ENCODE measurements around the gene STK32C. TPM values are rescaled to one million over a fixed set of nuclear protein-coding genes. Genes with fewer than 3 reads are reported as not detected.

The STK32C gene
- total RNA-seq, 1 donor: 6.7 TPM

DNA sequence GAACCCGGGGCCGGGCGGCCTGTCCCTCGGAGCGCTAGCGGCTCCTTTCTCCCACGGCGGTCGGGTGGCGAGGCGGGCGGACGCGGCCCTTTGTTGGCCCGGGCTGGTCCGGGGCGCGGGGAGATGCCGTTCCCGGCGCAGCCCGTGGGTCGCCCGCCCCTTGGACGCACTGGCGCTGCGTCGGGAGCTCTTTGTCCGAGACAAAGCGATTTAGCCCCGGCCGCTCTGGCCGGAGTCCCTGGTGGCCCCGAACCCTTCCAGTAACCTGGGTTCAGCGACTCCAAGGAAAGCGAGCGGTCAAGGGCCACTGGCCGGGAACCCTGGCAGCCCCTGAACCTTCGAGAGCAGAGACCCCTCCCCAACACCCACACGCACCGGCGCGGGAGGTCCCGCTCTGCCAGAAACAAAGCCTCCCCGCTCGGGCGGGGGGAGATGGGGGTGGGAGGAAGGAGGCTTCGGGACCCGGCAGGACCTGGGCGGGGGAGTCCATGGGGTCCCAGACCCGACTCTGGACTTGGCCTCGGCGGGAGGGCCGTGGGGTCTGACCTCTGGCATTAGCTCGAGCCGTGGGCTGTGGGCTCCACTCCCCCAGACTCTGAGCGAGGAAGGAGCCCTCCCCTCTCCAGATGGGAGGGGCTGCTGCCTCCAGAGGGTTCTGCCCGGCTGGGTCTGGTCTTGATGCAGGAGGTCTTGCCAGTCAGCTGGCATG, 120.2 kb downstream of the STK32C start:
- no peak for TF ChIP-seq CTCF (IDR thresholded peaks at IDR 0.05; ENCODE audit: insufficient read depth, low read length)
- no peak for DNase-seq (ENCODE audit: low read depth)
- H3K4me3 ChIP-seq (ENCODE audit: low read depth, low read length): peak overlapping the region; percentile 72

GRCh38 chr10:132186488-132187429, 121.0 kb downstream of the STK32C start, which contains the start of gene DPYSL4:
TSS of gene DPYSL4 (plus strand) at chr10:132186948. CDS start at chr10:132187064, 116 bp downstream.
- no peak for DNase-seq (ENCODE audit: low read depth)
- peak within 1 kb of the TSS; percentile 72 for H3K4me3 ChIP-seq (ENCODE audit: low read depth, low read length)
- no peak for TF ChIP-seq CTCF (IDR thresholded peaks at IDR 0.05; ENCODE audit: insufficient read depth, low read length)

DNA sequence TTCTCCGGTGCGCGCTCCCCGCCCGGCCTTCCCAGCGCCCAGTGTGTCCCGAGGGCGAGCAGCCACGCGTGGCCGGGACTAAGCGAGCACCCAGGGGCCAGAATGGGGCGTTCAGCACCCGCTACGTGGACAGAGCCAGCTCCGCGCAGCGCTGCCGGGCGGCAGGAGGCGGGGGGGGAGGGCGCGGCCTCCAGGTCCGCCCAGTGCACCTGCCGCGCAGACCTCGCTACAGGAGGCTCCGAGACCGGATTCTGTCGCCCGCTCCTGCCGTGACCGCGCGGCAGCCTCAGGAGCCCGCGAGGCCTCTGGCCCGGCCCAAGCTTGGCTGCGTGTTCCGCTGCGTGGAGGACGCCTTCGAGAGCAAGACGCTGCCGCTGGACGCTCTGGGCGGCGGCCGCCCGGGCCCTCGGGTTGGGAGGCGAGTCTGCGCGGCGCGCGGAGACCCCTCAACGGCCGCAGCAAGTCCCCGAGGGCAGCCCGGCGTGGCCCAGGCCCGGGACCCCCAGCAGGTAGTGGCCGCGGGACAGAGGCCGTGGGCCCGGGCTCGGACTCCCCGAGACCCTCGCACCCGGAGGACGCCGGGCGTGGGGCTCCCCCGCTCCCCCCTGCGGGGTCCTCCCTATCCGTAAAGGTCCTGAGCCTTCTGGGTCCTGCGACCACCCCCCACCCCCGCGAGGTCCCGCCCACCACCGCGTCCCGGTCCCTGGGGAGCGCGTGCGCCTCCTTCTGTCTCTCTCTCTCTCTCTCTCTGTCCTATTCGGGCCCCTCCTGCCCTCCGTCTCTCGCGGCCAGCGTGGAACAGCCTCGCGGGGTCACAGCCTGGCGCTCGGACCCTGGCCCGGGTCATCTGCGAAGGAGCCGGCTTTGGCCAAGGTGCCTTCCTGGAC, 121.9 kb downstream of the STK32C start:
- no peak for TF ChIP-seq CTCF (IDR thresholded peaks at IDR 0.05; ENCODE audit: insufficient read depth, low read length)
- H3K4me3 ChIP-seq (ENCODE audit: low read depth, low read length): no peak overlapping the region
- DNase-seq (ENCODE audit: low read depth): peak; percentile 12

- TF ChIP-seq CTCF (IDR thresholded peaks at IDR 0.05; ENCODE audit: insufficient read depth, low read length): no peak
- DNase-seq (ENCODE audit: low read depth): no peak
- no peak overlapping the region for H3K4me3 ChIP-seq (ENCODE audit: low read depth, low read length)
These were observed 122.7 kb downstream of the STK32C start for GRCh38 chr10:132184816-132185593.

GRCh38 chr10:132183046-132183445, 124.7 kb downstream of the STK32C start:
- no peak for DNase-seq (ENCODE audit: low read depth)
- TF ChIP-seq CTCF (IDR thresholded peaks at IDR 0.05; ENCODE audit: insufficient read depth, low read length): no peak
- H3K4me3 ChIP-seq (ENCODE audit: low read depth, low read length): no peak overlapping the region
